Choroid plexus epithelial cell (primary cell): Measurements from ENCODE around the gene SNX21.

Source experiments
- DNase-seq: peaks from one replicate; pipeline ENCODE4 v3.0.0-alpha.2; 2010; ENCODE audit warnings: low read depth
- H3K4me3 ChIP-seq: 2 replicates; pipeline ENCODE4 v1.5.1; 2011; ENCODE audit warnings: low read depth, mild to moderate bottlenecking, control low read depth, low read length, moderate library complexity
- CTCF ChIP-seq: conservative IDR thresholded peaks from 2 replicates; pipeline ENCODE4 v1.5.1; 2011; ENCODE audit warnings: low read depth, mild to moderate bottlenecking, control low read depth, inconsistent platforms, low read length, moderate library complexity

The SNX21 gene

GRCh38 chr20:45880988-45881788 lies 47.6 kb downstream of the SNX21 start, which contains the start of gene ZSWIM1:
TSS of gene ZSWIM1 (plus strand) at chr20:45881227. CDS start at chr20:45882593, 1,366 bp downstream.
- no peak for TF ChIP-seq CTCF
- DNase-seq = peak; percentile 100

GRCh38 chr20:45882469-45883099 lies 49.0 kb downstream of the SNX21 start:
- no peak overlapping the region for H3K4me3 ChIP-seq
- DNase-seq = no peak
- no peak for TF ChIP-seq CTCF

More at GRCh38 chr20:45880988-45881788, 47.6 kb downstream of the SNX21 start, which contains the start of gene ZSWIM1:
- peak within 1 kb of the TSS; percentile 95 for H3K4me3 ChIP-seq

- DNase-seq = no peak
- TF ChIP-seq CTCF = no peak
- no peak overlapping the region for H3K4me3 ChIP-seq
These were observed 49.5 kb downstream of the SNX21 start for GRCh38 chr20:45883100-45883469.

- no peak for TF ChIP-seq CTCF
- no peak overlapping the region for H3K4me3 ChIP-seq
- DNase-seq = no peak
These were observed 53.2 kb downstream of the SNX21 start for GRCh38 chr20:45886590-45887345.

GRCh38 chr20:45887346-45887715 lies 53.7 kb downstream of the SNX21 start, which contains the start of gene SPATA25:
TSS of gene SPATA25 (minus strand) at chr20:45887622. CDS start at chr20:45887590, 32 bp downstream.
- no peak for TF ChIP-seq CTCF
- no peak within 1 kb of the TSS for H3K4me3 ChIP-seq
- DNase-seq = no peak

GRCh38 chr20:45888681-45889080 lies 55.1 kb downstream of the SNX21 start:
- TF ChIP-seq CTCF = no peak
- H3K4me3 ChIP-seq = no peak overlapping the region
- DNase-seq = no peak
